DOHH2 (cell line): ENCODE results near the gene LAMC1.
"Not testable (repeated sequence)": the region's sequence is repeated elsewhere in the genome, so short reads cannot be mapped to it uniquely, and the experiment has no call there.

Experiments
- H3F3A ChIP-seq: fragments of 200-600 bp; sonication (generic), shearing (Covaris generic); 2 replicates; pipeline ENCODE4 v1.6.0; 2016; ENCODE audit warnings: antibody characterized with exemption, mild to moderate bottlenecking; ENCODE audit not compliant: control insufficient read depth, insufficient read depth
- H3K27ac ChIP-seq: fragments of 200-600 bp; sonication (generic); 2 replicates; pipeline ENCODE4 v1.5.1; 2014; ENCODE audit warnings: low read depth, mild to moderate bottlenecking, low read length, moderate library complexity
- H3K27me3 ChIP-seq: fragments of 200-600 bp; sonication (generic); 2 replicates; pipeline ENCODE4 v1.6.1; 2014; ENCODE audit warnings: mild to moderate bottlenecking, low read length, mixed read lengths; ENCODE audit not compliant: control insufficient read depth
- H3K36me3 ChIP-seq: fragments of 200-600 bp; sonication (generic); 2 replicates; pipeline ENCODE4 v1.6.1; 2014; ENCODE audit warnings: mild to moderate bottlenecking, low read length, moderate library complexity, mixed read lengths; ENCODE audit not compliant: control insufficient read depth
- H3K4me1 ChIP-seq: fragments of 200-600 bp; sonication (generic); 2 replicates; pipeline ENCODE4 v1.6.1; 2014; ENCODE audit warnings: mild to moderate bottlenecking, low read length, mixed read lengths; ENCODE audit not compliant: control insufficient read depth
- H3K4me2 ChIP-seq: fragments of 200-600 bp; sonication (generic); 2 replicates; pipeline ENCODE4 v1.6.0; 2014; ENCODE audit warnings: mild to moderate bottlenecking, low read length, moderate library complexity
- H3K4me3 ChIP-seq: fragments of 200-600 bp; sonication (generic); 2 replicates; pipeline ENCODE4 v1.5.1; 2014; ENCODE audit warnings: mild to moderate bottlenecking, low read length, mixed read lengths
- H3K79me2 ChIP-seq: fragments of 200-600 bp; sonication (generic); 2 replicates; pipeline ENCODE4 v1.6.1; 2014; ENCODE audit warnings: mild to moderate bottlenecking, low read length, mixed read lengths; ENCODE audit not compliant: control insufficient read depth
- H3K9me2 ChIP-seq: fragments of 200-600 bp; sonication (generic); replicated peaks from 2 replicates; pipeline ENCODE4 v1.6.1; 2014; ENCODE audit warnings: mild to moderate bottlenecking, low read length, mixed read lengths; ENCODE audit not compliant: control insufficient read depth
- H3K9me3 ChIP-seq: fragments of 200-600 bp; sonication (generic); 2 replicates; pipeline ENCODE4 v1.6.1; 2014; ENCODE audit warnings: antibody characterized with exemption, low read length, mixed read lengths; ENCODE audit not compliant: control insufficient read depth, insufficient read depth
- H4K20me1 ChIP-seq: fragments of 200-600 bp; sonication (generic); 2 replicates; pipeline ENCODE4 v1.6.0; 2014; ENCODE audit warnings: low read depth, mild to moderate bottlenecking, antibody characterized with exemption, low read length, moderate library complexity; ENCODE audit not compliant: control insufficient read depth, insufficient read depth
- CTCF ChIP-seq: fragments of 200-600 bp; sonication (generic); IDR thresholded peaks from one replicate; pipeline ENCODE4 v1.5.1; 2014; ENCODE audit warnings: antibody characterized with exemption, mild to moderate bottlenecking, low read depth, low read length; ENCODE audit not compliant: poor library complexity, severe bottlenecking
- EZH2phosphoT487 ChIP-seq: fragments of 200-600 bp; sonication (generic); IDR thresholded peaks from 2 replicates; pipeline ENCODE4 v1.6.1; 2017; ENCODE audit warnings: borderline replicate concordance, mild to moderate bottlenecking, antibody characterized with exemption, low read length, moderate library complexity, mixed read lengths

Gene LAMC1

GRCh38 chr1:183144752-183145151 lies 121.5 kb downstream of the LAMC1 start:
- TF ChIP-seq EZH2phosphoT487 (no peak), CTCF (no peak)
- H3K4me1 ChIP-seq: peaks cover 2% of the 10 kb centered on the region
- no peak overlapping the region for H3K4me2 ChIP-seq
- H3K36me3 ChIP-seq: no peaks in the 10 kb centered on the region; the same call in 1 of the 2 replicates
- H3K27me3 ChIP-seq: no peaks in the 10 kb centered on the region
- H3K9me3 ChIP-seq: no peaks in the 10 kb centered on the region
- no peak overlapping the region for H3K4me3 ChIP-seq
- no peaks in the 10 kb centered on the region for H3K79me2 ChIP-seq
- no peaks in the 10 kb centered on the region for H3K9me2 ChIP-seq
- no peak overlapping the region for H3K27ac ChIP-seq
- H3F3A ChIP-seq: no peaks in the 10 kb centered on the region
- no peaks in the 10 kb centered on the region for H4K20me1 ChIP-seq

GRCh38 chr1:183147735-183148134 lies 124.5 kb downstream of the LAMC1 start:
- Histone ChIP-seq H3K27me3 (no peaks in the 10 kb centered on the region), H3K4me1 (no peaks in the 10 kb centered on the region), H3K36me3 (no peaks in the 10 kb centered on the region; the same call in 1 of the 2 replicates), H3K79me2 (no peaks in the 10 kb centered on the region), H3K4me3 (no peak overlapping the region), H3F3A (no peaks in the 10 kb centered on the region), H3K9me2 (no peaks in the 10 kb centered on the region), H3K4me2 (no peak overlapping the region), H3K9me3 (no peaks in the 10 kb centered on the region), H3K27ac (no peak overlapping the region), H4K20me1 (no peaks in the 10 kb centered on the region)
- TF ChIP-seq EZH2phosphoT487: no peak
- no peak for TF ChIP-seq CTCF

GRCh38 chr1:183148599-183148998 lies 125.4 kb downstream of the LAMC1 start:
- Histone ChIP-seq H3K79me2 (no peaks in the 10 kb centered on the region), H3F3A (no peaks in the 10 kb centered on the region), H3K36me3 (no peaks in the 10 kb centered on the region), H3K27ac (no peak overlapping the region), H3K27me3 (no peaks in the 10 kb centered on the region), H3K4me1 (no peaks in the 10 kb centered on the region), H4K20me1 (no peaks in the 10 kb centered on the region), H3K4me2 (no peak overlapping the region), H3K9me3 (no peaks in the 10 kb centered on the region), H3K4me3 (no peak overlapping the region), H3K9me2 (no peaks in the 10 kb centered on the region)
- no peak for TF ChIP-seq EZH2phosphoT487

- Histone ChIP-seq H3K79me2 (no peaks in the 10 kb centered on the region), H3K4me3 (no peak overlapping the region), H3K27ac (no peak overlapping the region), H3K4me2 (no peak overlapping the region), H3K36me3 (no peaks in the 10 kb centered on the region), H3K27me3 (no peaks in the 10 kb centered on the region), H3K4me1 (no peaks in the 10 kb centered on the region), H4K20me1 (no peaks in the 10 kb centered on the region), H3K9me2 (no peaks in the 10 kb centered on the region), H3K9me3 (no peaks in the 10 kb centered on the region), H3F3A (no peaks in the 10 kb centered on the region)
- no peak for TF ChIP-seq EZH2phosphoT487
- no peak for TF ChIP-seq CTCF
These were observed 126.1 kb downstream of the LAMC1 start for GRCh38 chr1:183149273-183149672.

DNA sequence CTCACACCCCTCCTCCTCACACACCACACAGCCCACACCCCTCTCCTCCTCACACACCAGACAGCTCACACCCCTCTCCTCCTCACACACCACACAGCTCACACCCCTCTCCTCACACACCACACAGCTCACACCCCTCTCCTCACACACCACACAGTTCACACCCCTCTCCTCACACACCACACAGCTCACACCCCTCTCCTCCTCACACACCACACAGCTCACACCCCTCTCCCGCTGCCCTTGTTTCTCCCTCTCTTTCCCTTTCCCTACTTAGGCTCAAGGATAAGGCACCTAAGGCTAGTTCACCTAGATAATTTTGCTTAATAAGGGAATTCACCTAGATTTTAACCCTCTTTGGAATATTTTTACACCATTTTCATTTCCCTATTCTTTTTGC lies 126.8 kb downstream of the LAMC1 start:
- H3F3A ChIP-seq, H3K9me2 ChIP-seq, H4K20me1 ChIP-seq, H3K27ac ChIP-seq, H3K36me3 ChIP-seq, H3K4me1 ChIP-seq, H3K27me3 ChIP-seq, H3K79me2 ChIP-seq, H3K4me3 ChIP-seq, H3K9me3 ChIP-seq, H3K4me2 ChIP-seq: not testable (repeated sequence)
